SK-N-SH treated with all-trans-retinoic acid at 6 μM for 48 hours (cell line): ENCODE measurements around the gene ICA1.

Source experiments
- ATAC-seq: fragments of 200-7000 bp; cut with Tn5 transposase; 3 replicates; pipeline ENCODE4 v1.9.1; 2020; ENCODE audit warnings: mild to moderate bottlenecking, moderate library complexity
- ARNTL ChIP-seq: fragments of 450-650 bp; formaldehyde crosslinking; IDR thresholded peaks from 2 replicates; pipeline ENCODE4 v1.5.0; 2020; ENCODE audit warnings: low read depth, mild to moderate bottlenecking, moderate library complexity, borderline replicate concordance
- BACH2 ChIP-seq: fragments of 250-450 bp; sonication (Bioruptor Pico); IDR thresholded peaks from 2 replicates; pipeline ENCODE4 v1.9.0; 2021; ENCODE audit warnings: mild to moderate bottlenecking, borderline replicate concordance
- CREB5 ChIP-seq: fragments of 250-450 bp; sonication (Bioruptor Pico); IDR thresholded peaks from 2 replicates; pipeline ENCODE4 v1.5.1; 2020; ENCODE audit warnings: low read depth, mild to moderate bottlenecking, moderate library complexity
- CSDC2 ChIP-seq: fragments of 250-450 bp; sonication (Bioruptor Pico); IDR thresholded peaks from 2 replicates; pipeline ENCODE4 v1.5.0; 2020; ENCODE audit warnings: mild to moderate bottlenecking, moderate library complexity
- CSRNP3 ChIP-seq: fragments of 250-450 bp; sonication (Bioruptor Pico); IDR thresholded peaks from 2 replicates; pipeline ENCODE4 v1.5.1; 2021; ENCODE audit warnings: mild to moderate bottlenecking, moderate library complexity
- GLIS3 ChIP-seq: fragments of 250-450 bp; sonication (Bioruptor Pico); IDR thresholded peaks from 2 replicates; pipeline ENCODE4 v1.5.0; 2020; ENCODE audit warnings: mild to moderate bottlenecking, moderate library complexity
- ISL1 ChIP-seq: fragments of 250-450 bp; sonication (Bioruptor Pico); IDR thresholded peaks from 2 replicates; pipeline ENCODE4 v2.1.2; 2022; ENCODE audit warnings: mild to moderate bottlenecking, moderate library complexity
- PATZ1 ChIP-seq: fragments of 250-450 bp; sonication (Bioruptor Pico); IDR thresholded peaks from 2 replicates; pipeline ENCODE4 v1.8.0; 2020; ENCODE audit warnings: mild to moderate bottlenecking, moderate library complexity, borderline replicate concordance
- POU6F1 ChIP-seq: fragments of 250-450 bp; sonication (Bioruptor Pico); IDR thresholded peaks from 2 replicates; pipeline ENCODE4 v1.8.0; 2021; ENCODE audit warnings: low read depth, mild to moderate bottlenecking, moderate library complexity, borderline replicate concordance
- RARB ChIP-seq: fragments of 250-450 bp; sonication (Bioruptor Pico); IDR thresholded peaks from 2 replicates; pipeline ENCODE4 v1.8.0; 2021; ENCODE audit warnings: mild to moderate bottlenecking, moderate library complexity
- SNAI2 ChIP-seq: fragments of 250-450 bp; sonication (Bioruptor Pico); IDR thresholded peaks from 2 replicates; pipeline ENCODE4 v1.5.0; 2020; ENCODE audit warnings: mild to moderate bottlenecking, moderate library complexity
- TCF4 ChIP-seq: fragments of 250-450 bp; sonication (Bioruptor Pico); IDR thresholded peaks from 2 replicates; pipeline ENCODE4 v1.8.0; 2021; ENCODE audit warnings: mild to moderate bottlenecking, moderate library complexity, borderline replicate concordance
- TOX ChIP-seq: fragments of 250-450 bp; sonication (Bioruptor Pico); IDR thresholded peaks from 2 replicates; pipeline ENCODE4 v1.8.0; 2021; ENCODE audit warnings: mild to moderate bottlenecking, moderate library complexity, borderline replicate concordance
- TSHZ2 ChIP-seq: fragments of 250-450 bp; sonication (Bioruptor Pico); IDR thresholded peaks from 2 replicates; pipeline ENCODE4 v1.5.0; 2020; ENCODE audit warnings: mild to moderate bottlenecking, moderate library complexity
- ZC3H10 ChIP-seq: fragments of 250-450 bp; sonication (Bioruptor Pico); IDR thresholded peaks from 2 replicates; pipeline ENCODE4 v1.5.1; 2021; ENCODE audit warnings: mild to moderate bottlenecking, moderate library complexity
- ZFP3 ChIP-seq: fragments of 250-450 bp; sonication (Bioruptor Pico); IDR thresholded peaks from 2 replicates; pipeline ENCODE4 v1.5.0; 2020; ENCODE audit warnings: mild to moderate bottlenecking, moderate library complexity
- ZFP30 ChIP-seq: fragments of 450-650 bp; formaldehyde crosslinking; IDR thresholded peaks from 2 replicates; pipeline ENCODE4 v1.5.0; 2022; ENCODE audit warnings: mild to moderate bottlenecking, moderate library complexity
- ZNF565 ChIP-seq: fragments of 450-650 bp; formaldehyde crosslinking; conservative IDR thresholded peaks from 2 replicates; pipeline ENCODE4 v1.5.0; 2020; ENCODE audit warnings: low read depth, mild to moderate bottlenecking, moderate library complexity
- ZNF70 ChIP-seq: fragments of 450-650 bp; formaldehyde crosslinking; IDR thresholded peaks from 2 replicates; pipeline ENCODE4 v1.5.0; 2020; ENCODE audit warnings: mild to moderate bottlenecking, moderate library complexity
- ZNF8 ChIP-seq: fragments of 450-650 bp; formaldehyde crosslinking; IDR thresholded peaks from 2 replicates; pipeline ENCODE4 v1.5.0; 2020; ENCODE audit warnings: mild to moderate bottlenecking, moderate library complexity

Gene ICA1

GRCh38 chr7:8290645-8291308, 28.8 kb upstream of the ICA1 start:
- ATAC-seq = no peak; the same call in 2 of the 3 replicates
- no peak for TF ChIP-seq TOX (CRISPR knock-in tag)
- TF ChIP-seq TCF4 = peak; percentile 97
- peak; percentile 81; the same call in 1 of the 2 replicates for TF ChIP-seq CSRNP3 (CRISPR knock-in tag)
- peak; percentile 12; the same call in 1 of the 2 replicates for TF ChIP-seq ZFP30 (CRISPR knock-in tag)
- no peak for TF ChIP-seq RARB (CRISPR knock-in tag)
- TF ChIP-seq GLIS3 = peak; percentile 71; the same call in 1 of the 2 replicates
- TF ChIP-seq ISL1 (CRISPR knock-in tag) = peak; percentile 44; the same call in 1 of the 2 replicates
- TF ChIP-seq ZNF8 (CRISPR knock-in tag) = peak; percentile 32; the same call in 1 of the 2 replicates
- peak; percentile 98 for TF ChIP-seq TSHZ2
- TF ChIP-seq ARNTL (CRISPR knock-in tag) = no peak; the same call in 1 of the 2 replicates
- TF ChIP-seq SNAI2 (CRISPR knock-in tag) = peak; percentile 32; the same call in 1 of the 2 replicates
- TF ChIP-seq PATZ1 (CRISPR knock-in tag) = no peak

GRCh38 chr7:8286118-8286517, 24.2 kb upstream of the ICA1 start:
- no peak for ATAC-seq
- TF ChIP-seq BACH2 (CRISPR knock-in tag) (no peak), ZC3H10 (CRISPR knock-in tag) (no peak), TCF4 (no peak), ZNF70 (no peak), SNAI2 (CRISPR knock-in tag) (no peak), ARNTL (CRISPR knock-in tag) (no peak), CSRNP3 (CRISPR knock-in tag) (no peak), RARB (CRISPR knock-in tag) (no peak), TSHZ2 (no peak), ZFP30 (CRISPR knock-in tag) (no peak), ZNF565 (CRISPR knock-in tag) (no peak)

- no peak for ATAC-seq
- no peak for TF ChIP-seq CSDC2 (CRISPR knock-in tag)
- TF ChIP-seq ZC3H10 (CRISPR knock-in tag) = no peak
- no peak for TF ChIP-seq CREB5 (CRISPR knock-in tag)
- no peak for TF ChIP-seq ZFP3 (CRISPR knock-in tag)
- no peak for TF ChIP-seq ISL1 (CRISPR knock-in tag)
- no peak for TF ChIP-seq ZNF565 (CRISPR knock-in tag)
- no peak for TF ChIP-seq SNAI2 (CRISPR knock-in tag)
- TF ChIP-seq ZNF70 = no peak
- no peak for TF ChIP-seq TCF4
- TF ChIP-seq RARB (CRISPR knock-in tag) = no peak
- TF ChIP-seq ZFP30 (CRISPR knock-in tag) = no peak
- TF ChIP-seq CSRNP3 (CRISPR knock-in tag) = no peak
- no peak for TF ChIP-seq POU6F1 (CRISPR knock-in tag)
Observed at GRCh38 chr7:8285155-8285554, 23.2 kb upstream of the ICA1 start.
